ENCODE results near the gene BPIFB6. TPM values are rescaled to one million over a fixed set of nuclear protein-coding genes. Genes with fewer than 3 reads are reported as not detected.

Gene BPIFB6
- total and polyA plus RNA-seq, 10 of the 15 experiments (the other 5 are each of a cell fraction or from before 2014, with no cell fraction given) = not detected

DNA sequence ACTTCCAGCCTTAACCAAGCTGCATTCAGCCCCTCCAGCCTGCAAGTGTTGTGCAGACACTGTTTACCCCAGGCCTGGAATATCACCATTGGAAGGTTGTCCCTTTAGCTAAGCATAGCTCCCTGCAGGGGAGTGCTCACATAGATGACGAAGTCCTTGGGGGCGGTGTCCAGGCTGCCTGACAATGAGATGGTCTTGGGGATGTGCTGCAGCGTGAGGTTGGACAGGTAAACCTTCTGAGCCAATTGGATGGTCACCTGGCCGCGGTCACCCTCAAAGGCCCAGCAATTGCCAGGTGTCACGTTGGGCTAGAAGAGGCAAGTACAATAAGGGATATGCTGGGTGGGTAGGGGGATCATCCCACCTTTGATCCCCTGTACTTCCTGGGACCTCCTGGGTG is 45.9 kb upstream of the BPIFB6 start:
- intact Hi-C loops (cut with micrococcal nuclease; ENCODE audit: unreplicated experiment) (no loop called here), in situ Hi-C loops (cut with MboI) (no loop called here)
- no TSS peak for BruUV-seq (replicated peaks)
- 54% methylated on average over 6 of the region's 6 CpGs for WGBS (ENCODE audit: insufficient coverage, insufficient replicate concordance, low lambda C conversion rate, missing lambda C conversion rate)
- no peak overlapping the region for H3K27ac ChIP-seq (ENCODE audit: control insufficient read depth, insufficient read depth)
- H3K27me3 ChIP-seq (replicated peaks in 1 of 2; ENCODE audit: control insufficient read depth in 2 of 2, insufficient read depth in 2 of 2, low read length in 1 of 2) = no peaks in the 10 kb centered on the region; a peak in 2 of 4 replicates
- no peaks in the 10 kb centered on the region for H3K79me2 ChIP-seq (ENCODE audit: control insufficient read depth, insufficient read depth, low read length)
- H3K9ac ChIP-seq (ENCODE audit: control insufficient read depth, insufficient read depth, low read length) = no peak overlapping the region
- no peaks in the 10 kb centered on the region for H3K36me3 ChIP-seq (ENCODE audit: control insufficient read depth in 2 of 2, insufficient read depth in 2 of 2, low read length in 1 of 2)
- CTCF ChIA-PET = no interaction called here
- SMC1A ChIA-PET (ENCODE audit: uncharacterized antibody, unreplicated experiment) = no interaction called here
- POLR2A ChIA-PET = no interaction called here
- ATAC-seq = no peak
- RAD21 ChIA-PET (ENCODE audit: unreplicated experiment) = no interaction called here
- H3K4me1 ChIP-seq (ENCODE audit: control insufficient read depth, insufficient read depth, low read length) = no peaks in the 10 kb centered on the region
- DNase-seq (ENCODE audit: low read depth, low spot score) = no peak
- no peak for FAIRE-seq
- H4K20me1 ChIP-seq (ENCODE audit: control insufficient read depth, insufficient read depth) = no peaks in the 10 kb centered on the region
- no peak overlapping the region for H2AFZ ChIP-seq (ENCODE audit: control insufficient read depth, low read depth, low read length)
- no peak overlapping the region for H3K4me3 ChIP-seq
- no peak overlapping the region for H3K4me2 ChIP-seq (ENCODE audit: control insufficient read depth, insufficient read depth)
- TF ChIP-seq POLR2AphosphoS2 (IDR thresholded peaks at IDR 0.05; ENCODE audit: low read depth, low read length) (no peak), ZNF217 (IDR thresholded peaks at IDR 0.05) (no peak)
- H3K9me3 ChIP-seq (replicated peaks; ENCODE audit: control insufficient read depth, insufficient read depth, low read length) = no peaks in the 10 kb centered on the region

DNA sequence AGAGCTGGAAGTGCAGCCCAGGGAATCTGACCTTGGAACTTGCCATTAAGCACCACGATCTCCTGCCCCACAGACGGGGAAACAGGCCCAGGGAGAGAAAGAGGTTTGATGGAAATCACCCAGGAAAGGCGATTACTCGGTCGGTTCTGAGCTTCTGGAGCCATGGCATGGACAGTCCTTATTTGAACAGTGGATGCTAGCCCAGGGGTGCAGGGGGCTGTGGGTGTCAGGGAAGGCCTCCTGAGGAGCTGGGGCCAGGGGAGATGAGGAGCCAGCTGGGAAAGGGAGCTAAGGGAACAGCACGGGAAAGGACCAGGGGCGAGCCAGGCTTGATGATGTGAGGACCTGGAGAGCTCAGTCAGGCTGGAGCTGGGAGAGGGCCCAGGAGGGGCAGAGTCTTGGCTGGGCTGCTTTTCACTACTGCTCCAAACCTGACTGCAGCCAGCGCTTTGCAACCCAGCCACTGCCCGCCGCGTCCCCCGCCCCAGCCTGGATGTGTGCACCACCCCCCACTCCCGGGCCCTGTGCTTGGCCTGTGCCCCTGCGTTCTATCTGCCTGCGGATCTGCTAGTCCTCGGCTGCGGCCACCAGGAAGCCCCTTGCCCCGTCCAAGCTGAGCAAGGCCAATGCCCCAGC is 45.0 kb upstream of the BPIFB6 start:
- no peak for ATAC-seq
- BruUV-seq (replicated peaks) = no TSS peak
- SMC1A ChIA-PET (ENCODE audit: uncharacterized antibody, unreplicated experiment) = no interaction called here
- DNase-seq (ENCODE audit: low read depth, low spot score) = no peak
- CTCF ChIA-PET = interaction anchor here (1.2 kb wide), 1 partner anchor 18 kb away, joined by 4 read pairs; the partner anchor contains the start of gene SUN5
- H3K9me3 ChIP-seq (replicated peaks; ENCODE audit: control insufficient read depth, insufficient read depth, low read length) = no peaks in the 10 kb centered on the region
- H3K9ac ChIP-seq (ENCODE audit: control insufficient read depth, insufficient read depth, low read length) = no peak overlapping the region
- H4K20me1 ChIP-seq (ENCODE audit: control insufficient read depth, insufficient read depth) = no peaks in the 10 kb centered on the region
- FAIRE-seq = no peak
- RAD21 ChIA-PET (ENCODE audit: unreplicated experiment) = no interaction called here
- no peak overlapping the region for H2AFZ ChIP-seq (ENCODE audit: control insufficient read depth, low read depth, low read length)
- 61% methylated on average over 17 of the region's 18 CpGs for WGBS (ENCODE audit: insufficient coverage, insufficient replicate concordance, low lambda C conversion rate, missing lambda C conversion rate)
- no peaks in the 10 kb centered on the region for H3K79me2 ChIP-seq (ENCODE audit: control insufficient read depth, insufficient read depth, low read length)
- H3K4me3 ChIP-seq = no peak overlapping the region
- TF ChIP-seq IKZF2 (IDR thresholded peaks at IDR 0.05) = no peak
- TF ChIP-seq YBX1 (IDR thresholded peaks at IDR 0.05) = no peak
- TF ChIP-seq RUNX3 (IDR thresholded peaks at IDR 0.05; ENCODE audit: low read length) = no peak
- TF ChIP-seq BCL11A (IDR thresholded peaks at IDR 0.05; ENCODE audit: low read depth, low read length) = no peak
- TF ChIP-seq EED (IDR thresholded peaks at IDR 0.05; ENCODE audit: low read depth) = no peak
- no peak for TF ChIP-seq MYC (IDR thresholded peaks at IDR 0.05; ENCODE audit: insufficient read depth, insufficient read length, insufficient replicate concordance, low read length, severe bottlenecking)
- TF ChIP-seq, protein P1, sequence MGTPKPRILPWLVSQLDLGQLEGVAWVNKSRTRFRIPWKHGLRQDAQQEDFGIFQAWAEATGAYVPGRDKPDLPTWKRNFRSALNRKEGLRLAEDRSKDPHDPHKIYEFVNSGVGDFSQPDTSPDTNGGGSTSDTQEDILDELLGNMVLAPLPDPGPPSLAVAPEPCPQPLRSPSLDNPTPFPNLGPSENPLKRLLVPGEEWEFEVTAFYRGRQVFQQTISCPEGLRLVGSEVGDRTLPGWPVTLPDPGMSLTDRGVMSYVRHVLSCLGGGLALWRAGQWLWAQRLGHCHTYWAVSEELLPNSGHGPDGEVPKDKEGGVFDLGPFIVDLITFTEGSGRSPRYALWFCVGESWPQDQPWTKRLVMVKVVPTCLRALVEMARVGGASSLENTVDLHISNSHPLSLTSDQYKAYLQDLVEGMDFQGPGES (IDR thresholded peaks at IDR 0.05) = no peak
- no peak for TF ChIP-seq CBX5 (IDR thresholded peaks at IDR 0.05; ENCODE audit: low read depth)
- no peak for TF ChIP-seq ZNF274 (IDR thresholded peaks at IDR 0.05; ENCODE audit: insufficient read depth, insufficient read length)
- no peak for TF ChIP-seq RAD51 (IDR thresholded peaks at IDR 0.05)
- no peak for TF ChIP-seq SMAD1 (IDR thresholded peaks at IDR 0.05; ENCODE audit: low read depth, partially characterized antibody)
- no peak for TF ChIP-seq MXI1 (IDR thresholded peaks at IDR 0.05; ENCODE audit: low read depth, low read length)
- TF ChIP-seq FOXM1 (IDR thresholded peaks at IDR 0.05; ENCODE audit: low read depth, low read length) = no peak
- no peaks in the 10 kb centered on the region; a peak in 2 of 4 replicates for H3K27me3 ChIP-seq (replicated peaks in 1 of 2; ENCODE audit: control insufficient read depth in 2 of 2, insufficient read depth in 2 of 2, low read length in 1 of 2)
- no peaks in the 10 kb centered on the region for H3K4me1 ChIP-seq (ENCODE audit: control insufficient read depth, insufficient read depth, low read length)
- intact Hi-C loops (cut with micrococcal nuclease; ENCODE audit: unreplicated experiment) = no loop called here
- in situ Hi-C loops (cut with MboI) = no loop called here
- no peaks in the 10 kb centered on the region for H3K36me3 ChIP-seq (ENCODE audit: control insufficient read depth in 2 of 2, insufficient read depth in 2 of 2, low read length in 1 of 2)
- H3K27ac ChIP-seq (ENCODE audit: control insufficient read depth, insufficient read depth) = no peak overlapping the region
- POLR2A ChIA-PET = no interaction called here
- no peak overlapping the region for H3K4me2 ChIP-seq (ENCODE audit: control insufficient read depth, insufficient read depth)

Data from GM12878 (cell line).